ENCODE measurements around the gene ATP1B3. TPM values are rescaled to one million over a fixed set of nuclear protein-coding genes. Genes with fewer than 3 reads are reported as not detected.

Gene ATP1B3
- polyA plus RNA-seq, 1 experiment = 59.7 TPM

GRCh38 chr3:141865101-141865500, 11.3 kb upstream of the ATP1B3 start:
- TF ChIP-seq CTCF (IDR thresholded peaks at IDR 0.05; ENCODE audit: insufficient read depth, low read depth, low read length) = no peak
- CTCF ChIA-PET = interaction anchor here (2.9 kb wide), 1 partner anchor 10 kb away, joined by 13 read pairs; no protein-coding TSS in a partner anchor
- DNase-seq (ENCODE audit: low read depth) = no peak
- Histone ChIP-seq H3K4me3 (ENCODE audit: low read depth, low read length) (no peak overlapping the region), H3K27me3 (ENCODE audit: control insufficient read depth, insufficient read depth, low read length) (0 out of 2 replicates have a peak, but pooled peaks cover 1% of the 10 kb centered on the region), H3K36me3 (ENCODE audit: control insufficient read depth, insufficient read depth, low read length) (no peaks in the 10 kb centered on the region)
- POLR2A ChIA-PET = no interaction called here

- DNase-seq (ENCODE audit: low read depth) = no peak
- H3K36me3 ChIP-seq (ENCODE audit: control insufficient read depth, insufficient read depth, low read length) = no peaks in the 10 kb centered on the region
- 0 out of 2 replicates have a peak, but pooled peaks cover 1% of the 10 kb centered on the region for H3K27me3 ChIP-seq (ENCODE audit: control insufficient read depth, insufficient read depth, low read length)
- CTCF ChIA-PET = no interaction called here
- POLR2A ChIA-PET = no interaction called here
- no peak overlapping the region for H3K4me3 ChIP-seq (ENCODE audit: low read depth, low read length)
- TF ChIP-seq CTCF (IDR thresholded peaks at IDR 0.05; ENCODE audit: insufficient read depth, low read depth, low read length) = no peak
These were observed 6.3 kb upstream of the ATP1B3 start for GRCh38 chr3:141870091-141870687.

GRCh38 chr3:141875374-141875892, 1.0 kb upstream of the ATP1B3 start:
- Histone ChIP-seq H3K36me3 (ENCODE audit: control insufficient read depth, insufficient read depth, low read length) (no peaks in the 10 kb centered on the region), H3K27me3 (ENCODE audit: control insufficient read depth, insufficient read depth, low read length) (no peaks in the 10 kb centered on the region), H3K4me3 (ENCODE audit: low read depth, low read length) (peak overlapping the region; percentile 62)
- peak; percentile 96 for TF ChIP-seq CTCF (IDR thresholded peaks at IDR 0.05; ENCODE audit: insufficient read depth, low read depth, low read length)
- ChIA-PET POLR2A (no interaction called here), CTCF (interaction anchor here (0.6 to 2.3 kb wide), 25 partner anchors 9 to 404 kb away, joined by 3 to 13 read pairs (median 4); partner anchors contain the start of gene RNF7)
- DNase-seq (ENCODE audit: low read depth) = no peak

- TF ChIP-seq CTCF (IDR thresholded peaks at IDR 0.05; ENCODE audit: insufficient read depth, low read depth, low read length) = no peak
- Histone ChIP-seq H3K4me3 (ENCODE audit: low read depth, low read length) (peak overlapping the region; percentile 62), H3K36me3 (ENCODE audit: control insufficient read depth, insufficient read depth, low read length) (no peaks in the 10 kb centered on the region), H3K27me3 (ENCODE audit: control insufficient read depth, insufficient read depth, low read length) (no peaks in the 10 kb centered on the region)
- POLR2A ChIA-PET = no interaction called here
- DNase-seq (ENCODE audit: low read depth) = no peak
- CTCF ChIA-PET = interaction anchor here (1.0 to 2.3 kb wide), 18 partner anchors 9 to 404 kb away, joined by 3 to 13 read pairs (median 4); partner anchors contain the start of gene RNF7
These were observed 506 bp upstream of the ATP1B3 start for GRCh38 chr3:141875893-141876380.

- ChIA-PET POLR2A (interaction anchor here (0.6 to 0.7 kb wide), 2 partner anchors 10 to 39 kb away, joined by 9 to 10 read pairs; no protein-coding TSS in a partner anchor), CTCF (interaction anchor here (1.0 to 2.3 kb wide), 4 partner anchors 9 to 301 kb away, joined by 3 to 13 read pairs (median 4); no protein-coding TSS in a partner anchor)
- Histone ChIP-seq H3K36me3 (ENCODE audit: control insufficient read depth, insufficient read depth, low read length) (no peaks in the 10 kb centered on the region), H3K4me3 (ENCODE audit: low read depth, low read length) (peak overlapping the region; percentile 62), H3K27me3 (ENCODE audit: control insufficient read depth, insufficient read depth, low read length) (no peaks in the 10 kb centered on the region)
- no peak for TF ChIP-seq CTCF (IDR thresholded peaks at IDR 0.05; ENCODE audit: insufficient read depth, low read depth, low read length)
- no peak for DNase-seq (ENCODE audit: low read depth)
These were observed 613 bp downstream of the ATP1B3 start for GRCh38 chr3:141876891-141877621.
